Adipose tissue (tissue), 3 donors: Measurements from ENCODE around the gene CRTC3. TPM values are rescaled to one million over a fixed set of nuclear protein-coding genes. Genes with fewer than 3 reads are reported as not detected.
"Not testable (repeated sequence)": the region's sequence is repeated elsewhere in the genome, so short reads cannot be mapped to it uniquely, and the experiment has no call there.

Experiments
- H3K27ac ChIP-seq: one replicate; pipeline ENCODE4 v1.5.1; 2013; ENCODE audit warnings: low read depth, low read length
- WGBS, 3 donors: extraction: QIAGEN DNeasy Blood & Tissue Kit; methylation state at CpG; one replicate each; pipeline ENCODE4 v1.1.7; 2013; 5-methylcytosine and 5-hydroxymethylcytosine counted together
- polyA plus RNA-seq, 3 donors: library from polyadenylated mRNA; stranded (reverse); fragments of 200-250 nt; gene quantifications; one replicate each; pipeline ENCODE4 v1.2.3, GENCODE V29; 2013
- donor health status: healthy with polysubstance abuse.
- donor health status: Bipolar disorder and iron deficiency.
- donor health status: healthy.

The CRTC3 gene, protein sequence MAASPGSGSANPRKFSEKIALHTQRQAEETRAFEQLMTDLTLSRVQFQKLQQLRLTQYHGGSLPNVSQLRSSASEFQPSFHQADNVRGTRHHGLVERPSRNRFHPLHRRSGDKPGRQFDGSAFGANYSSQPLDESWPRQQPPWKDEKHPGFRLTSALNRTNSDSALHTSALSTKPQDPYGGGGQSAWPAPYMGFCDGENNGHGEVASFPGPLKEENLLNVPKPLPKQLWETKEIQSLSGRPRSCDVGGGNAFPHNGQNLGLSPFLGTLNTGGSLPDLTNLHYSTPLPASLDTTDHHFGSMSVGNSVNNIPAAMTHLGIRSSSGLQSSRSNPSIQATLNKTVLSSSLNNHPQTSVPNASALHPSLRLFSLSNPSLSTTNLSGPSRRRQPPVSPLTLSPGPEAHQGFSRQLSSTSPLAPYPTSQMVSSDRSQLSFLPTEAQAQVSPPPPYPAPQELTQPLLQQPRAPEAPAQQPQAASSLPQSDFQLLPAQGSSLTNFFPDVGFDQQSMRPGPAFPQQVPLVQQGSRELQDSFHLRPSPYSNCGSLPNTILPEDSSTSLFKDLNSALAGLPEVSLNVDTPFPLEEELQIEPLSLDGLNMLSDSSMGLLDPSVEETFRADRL
- polyA plus RNA-seq, result 10 to 100 TPM in 2 of 3 donors, 1 to 10 TPM in 1; 6.4 to 24.0 (median 15.4) TPM

GRCh38 chr15:90529371-90530249, at the start of gene CRTC3:
CRTC3 (plus strand) TSS chr15:90529923; CDS start chr15:90530072, 149 bp downstream.
- WGBS, 3 donors, result 1 to 3% (median 2%) methylated on average over 68 to 104 of the region's 104 CpGs
- H3K27ac ChIP-seq, result peak within 1 kb of the TSS; percentile 73

GRCh38 chr15:90481023-90481422, 48.7 kb upstream of the CRTC3 start:
- 54 to 73% (median 56%) methylated on average over 3 of the region's 3 CpGs for WGBS, 3 donors
- H3K27ac ChIP-seq, result no peak overlapping the region

DNA sequence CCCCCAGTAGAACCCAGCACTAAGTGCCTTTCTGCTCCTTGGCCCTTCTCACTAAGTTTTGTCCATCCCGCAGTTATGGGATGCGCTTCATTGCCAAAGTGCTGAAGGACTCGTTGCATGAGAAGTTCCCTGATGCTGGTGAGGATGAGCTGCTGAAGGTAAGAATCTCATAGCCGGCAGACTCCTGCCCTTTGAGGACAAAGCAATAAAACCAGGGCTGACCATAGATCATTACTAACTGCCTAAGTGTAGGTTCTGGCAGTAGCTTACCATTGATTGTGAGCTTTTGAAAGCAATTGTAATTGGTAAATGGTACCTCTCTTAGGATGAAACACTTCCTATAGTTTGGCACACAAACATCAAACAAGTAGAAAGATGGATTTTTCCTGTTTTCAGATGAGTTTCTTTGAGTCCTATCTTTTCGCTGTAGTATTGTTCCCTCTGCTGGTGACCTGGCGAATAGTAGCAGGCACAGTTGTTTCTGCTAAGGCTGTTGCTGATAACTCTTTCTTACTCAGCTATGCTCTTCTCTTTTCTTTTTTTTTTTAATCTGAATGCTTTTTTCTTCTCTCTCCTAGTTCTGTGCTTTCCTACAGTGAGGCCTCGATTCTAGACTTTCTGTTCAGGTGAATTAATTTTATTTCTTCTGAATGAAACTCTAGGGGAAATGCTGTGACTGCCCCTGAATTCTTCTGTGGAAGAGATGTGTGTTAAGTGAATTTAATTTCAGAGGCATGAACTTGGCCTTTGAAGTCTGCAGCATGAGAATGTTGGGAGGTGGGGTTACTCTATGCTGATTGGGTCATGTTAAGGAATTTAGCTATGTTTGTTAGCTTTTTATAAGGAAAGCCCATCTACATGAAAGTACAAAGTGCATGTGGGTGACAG, 47.4 kb upstream of the CRTC3 start:
- H3K27ac ChIP-seq, result no peak overlapping the region
- 54 to 61% (median 56%) methylated on average over 7 of the region's 7 CpGs for WGBS, 3 donors

DNA sequence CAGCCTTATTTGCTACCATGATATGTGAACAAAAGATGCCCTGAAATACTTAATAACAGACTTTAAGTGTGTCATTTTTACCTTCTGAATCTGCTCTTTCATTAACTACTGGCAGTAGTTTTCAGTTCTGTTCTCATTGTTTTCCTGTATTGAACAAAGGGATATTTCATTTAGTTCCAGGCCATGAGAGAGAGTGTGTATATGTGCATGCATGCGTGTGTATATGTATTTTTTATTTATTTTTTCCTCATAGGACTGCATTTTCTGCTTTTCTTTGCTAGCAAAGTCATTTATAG, 46.8 kb upstream of the CRTC3 start:
- no peak overlapping the region for H3K27ac ChIP-seq
- 38 to 94% (median 56%) methylated on average over 1 of the region's 1 CpG for WGBS, 3 donors

DNA sequence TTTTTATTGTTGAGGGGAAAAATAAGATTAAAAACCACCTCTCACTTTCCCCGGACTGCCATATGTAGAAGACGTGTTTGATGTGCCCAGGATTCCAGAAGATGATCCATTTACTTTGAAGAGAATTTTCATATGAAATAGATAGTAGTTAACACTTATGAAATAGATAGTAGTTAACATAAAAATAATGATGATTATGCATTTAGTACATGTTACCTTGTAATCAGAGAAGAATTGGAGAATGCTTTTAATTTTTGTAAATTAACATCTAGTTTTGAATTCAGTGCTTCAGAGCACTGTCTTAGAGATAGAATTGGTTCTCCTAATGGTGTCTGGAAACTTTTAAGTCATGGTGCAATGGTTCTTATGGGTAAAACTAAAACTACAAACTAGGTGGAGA, 46.1 kb upstream of the CRTC3 start:
- no peak overlapping the region for H3K27ac ChIP-seq
- WGBS, 3 donors, result 88 to 95% (median 91%) methylated on average over 2 of the region's 2 CpGs

GRCh38 chr15:90487186-90487585, 42.5 kb upstream of the CRTC3 start:
- H3K27ac ChIP-seq, result no peak overlapping the region
- WGBS, 3 donors, result 89 to 96% (median 93%) methylated on average over 8 of the region's 8 CpGs

DNA sequence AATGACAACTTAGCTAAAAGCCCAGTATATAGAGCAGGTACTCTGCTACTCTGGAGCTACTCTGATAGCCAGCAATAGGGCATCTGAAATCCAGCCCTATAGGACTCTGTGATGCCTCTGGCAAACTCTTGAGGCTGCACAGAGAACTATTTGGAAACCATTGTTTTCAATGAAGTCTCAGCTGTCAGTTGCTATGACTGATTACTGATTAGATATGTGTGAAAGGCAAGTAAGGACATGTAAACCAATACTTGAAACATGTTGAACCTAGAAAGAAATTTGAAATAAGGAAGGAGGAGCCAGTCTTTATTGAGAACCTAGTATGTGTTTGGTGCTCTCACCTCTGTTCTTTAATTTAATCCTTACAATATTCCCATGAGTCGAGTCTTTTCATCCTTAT, 40.2 kb upstream of the CRTC3 start:
- WGBS, 3 donors, result 81 to 98% (median 87%) methylated on average over 1 of the region's 1 CpG
- H3K27ac ChIP-seq, result no peak overlapping the region

DNA sequence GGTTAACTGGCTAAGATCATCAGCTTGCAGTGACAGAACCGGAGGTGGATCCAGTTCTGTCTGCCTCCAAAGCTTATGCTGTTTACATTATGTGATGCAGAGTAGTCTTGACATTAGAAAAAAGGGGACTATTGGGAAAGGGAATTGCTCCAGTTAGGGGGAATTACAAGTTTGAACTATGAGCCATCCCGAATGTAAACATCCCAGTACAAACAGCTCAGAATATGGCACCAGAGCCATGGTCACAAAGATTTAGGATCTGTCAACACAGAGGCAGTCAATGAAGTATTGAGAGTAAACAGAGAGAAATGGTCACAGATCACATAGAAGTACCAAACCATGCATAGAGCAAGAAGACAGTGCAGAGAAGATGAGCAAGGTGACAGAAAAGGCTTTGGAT, 39.8 kb upstream of the CRTC3 start:
- H3K27ac ChIP-seq, result no peak overlapping the region
- 90 to 94% (median 91%) methylated on average over 2 of the region's 2 CpGs for WGBS, 3 donors

DNA sequence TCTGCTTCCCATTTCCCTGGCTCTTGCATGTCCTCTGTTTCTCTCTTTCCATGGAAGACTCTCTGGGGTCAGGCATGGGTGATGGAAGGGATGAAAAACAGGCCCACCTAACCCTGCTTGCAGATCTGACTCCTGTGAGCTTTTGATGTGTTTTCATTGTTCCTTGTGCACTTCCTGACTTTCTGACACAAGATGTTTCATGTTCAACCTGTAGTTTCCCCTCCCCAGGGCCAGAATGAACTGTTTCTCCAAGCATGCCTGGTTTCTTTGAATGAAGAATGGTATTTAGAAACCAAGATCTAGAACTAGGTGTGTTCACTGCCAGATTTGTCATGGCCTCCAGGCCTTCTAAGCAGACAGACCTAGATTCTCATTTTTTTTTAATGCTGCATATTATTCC, 36.1 kb upstream of the CRTC3 start:
- no peak overlapping the region for H3K27ac ChIP-seq

DNA sequence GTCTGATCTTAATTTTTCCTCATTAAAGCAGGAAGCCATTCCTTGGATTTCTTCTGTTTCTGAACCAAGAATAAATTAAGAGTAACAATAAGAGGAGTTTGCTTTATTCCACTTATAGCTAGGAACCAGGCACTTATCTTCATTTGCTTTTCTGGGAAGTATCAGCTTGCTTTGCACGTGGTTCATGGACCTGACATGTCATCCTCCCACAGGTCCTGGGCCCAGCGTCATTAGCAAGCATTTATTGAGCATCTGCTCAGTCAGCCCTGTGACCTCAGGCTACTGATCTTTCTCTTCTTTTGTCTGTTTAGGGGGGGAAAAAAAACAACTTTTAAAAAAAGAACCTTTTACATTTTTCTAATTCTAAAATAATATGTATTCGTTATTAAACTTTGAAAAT, 34.7 kb upstream of the CRTC3 start:
- 68 to 74% (median 71%) methylated on average over 3 of the region's 3 CpGs for WGBS, 3 donors
- H3K27ac ChIP-seq, result no peak overlapping the region

DNA sequence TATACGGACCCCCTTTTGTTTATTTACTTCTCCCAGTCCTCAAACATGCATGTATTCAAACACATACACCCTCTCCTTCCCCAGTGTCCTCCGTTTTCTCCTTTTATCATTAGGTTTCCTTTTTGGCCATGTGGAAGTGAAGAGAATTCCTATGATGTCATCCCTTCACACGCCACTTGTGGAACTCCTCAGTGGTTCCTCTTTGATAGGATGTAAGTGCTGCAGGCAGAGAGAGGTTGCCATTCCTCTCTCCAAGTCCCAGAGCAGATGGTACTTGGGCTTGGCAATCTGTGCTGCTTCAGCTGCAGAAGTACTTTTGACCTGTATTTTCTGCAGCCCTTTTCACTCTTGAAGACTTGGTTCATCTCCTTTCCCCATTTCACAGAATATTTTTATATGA, 32.9 kb upstream of the CRTC3 start:
- no peak overlapping the region for H3K27ac ChIP-seq
- 46 to 72% (median 50%) methylated on average over 3 of the region's 3 CpGs for WGBS, 3 donors

GRCh38 chr15:90497376-90497775, 32.3 kb upstream of the CRTC3 start:
- 61 to 80% (median 63%) methylated on average over 3 of the region's 3 CpGs for WGBS, 3 donors

DNA sequence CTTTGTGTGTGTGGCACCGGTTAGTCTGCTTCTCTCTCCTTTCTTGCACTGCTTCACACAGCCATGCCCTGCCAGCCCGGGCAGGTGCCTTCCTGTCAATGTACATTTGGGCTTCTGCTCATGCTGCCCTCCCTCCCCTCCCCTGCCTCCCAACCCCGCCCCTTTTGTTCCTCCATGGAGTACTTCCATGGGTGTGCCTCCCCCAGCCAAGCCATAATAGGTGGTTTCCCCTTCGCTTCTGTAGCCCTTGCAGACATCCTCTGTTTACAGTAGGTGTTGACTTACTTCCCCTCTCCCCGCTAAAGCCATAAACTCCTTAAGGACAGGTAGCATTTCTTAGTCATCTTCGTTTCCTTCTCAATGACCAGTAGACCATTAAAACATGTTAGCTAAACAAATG, 31.8 kb upstream of the CRTC3 start:
- WGBS, 3 donors, result 73 to 86% (median 77%) methylated on average over 6 of the region's 6 CpGs
- H3K27ac ChIP-seq, result no peak overlapping the region

More at GRCh38 chr15:90497376-90497775, 32.3 kb upstream of the CRTC3 start:
- no peak overlapping the region for H3K27ac ChIP-seq

GRCh38 chr15:90500171-90500570, 29.6 kb upstream of the CRTC3 start:
- no peak overlapping the region for H3K27ac ChIP-seq
- WGBS, 3 donors, result 88 to 93% (median 89%) methylated on average over 2 of the region's 2 CpGs

GRCh38 chr15:90501898-90502297, 27.8 kb upstream of the CRTC3 start:
- WGBS, 3 donors, result 74 to 88% (median 76%) methylated on average over 4 of the region's 4 CpGs

DNA sequence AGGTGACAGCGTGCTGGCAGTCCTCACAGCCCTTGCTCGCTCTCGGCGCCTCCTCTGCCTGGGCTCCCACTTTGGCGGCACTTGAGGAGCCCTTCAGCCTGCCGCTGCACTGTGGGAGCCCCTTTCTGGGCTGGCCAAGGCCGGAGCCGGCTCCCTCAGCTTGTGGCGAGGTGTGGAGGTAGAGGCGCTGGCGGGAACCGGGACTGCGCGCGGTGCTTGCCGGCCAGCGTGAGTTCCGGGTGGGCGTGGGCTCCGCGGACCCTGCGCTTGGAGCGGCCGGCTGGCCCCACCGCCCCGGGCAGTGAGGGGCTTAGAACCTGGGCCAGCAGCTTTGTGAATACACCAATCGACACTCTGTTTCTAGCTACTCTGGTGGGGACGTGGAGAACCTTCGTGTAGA, 18.9 kb upstream of the CRTC3 start:
- WGBS, 3 donors, result 95 to 97% (median 97%) methylated on average over 26 to 29 of the region's 29 CpGs
- H3K27ac ChIP-seq, result not testable (repeated sequence)

More at GRCh38 chr15:90501898-90502297, 27.8 kb upstream of the CRTC3 start:
- no peak overlapping the region for H3K27ac ChIP-seq

GRCh38 chr15:90511211-90511618, 18.5 kb upstream of the CRTC3 start:
- WGBS, 3 donors, result 87 to 94% (median 88%) methylated on average over 10 to 13 of the region's 13 CpGs

GRCh38 chr15:90512276-90512675, 17.4 kb upstream of the CRTC3 start:
- WGBS, 3 donors, result 44 to 82% (median 55%) methylated on average over 2 of the region's 2 CpGs
- no peak overlapping the region for H3K27ac ChIP-seq

More at GRCh38 chr15:90511211-90511618, 18.5 kb upstream of the CRTC3 start:
- H3K27ac ChIP-seq, result not testable (repeated sequence)
